ENCODE data around the gene KCNQ5. TPM values are rescaled to one million over a fixed set of nuclear protein-coding genes. Genes with fewer than 3 reads are reported as not detected.

KCNQ5 gene
- total RNA-seq, 1 experiment from 2014 or later, result 9.4 TPM

DNA sequence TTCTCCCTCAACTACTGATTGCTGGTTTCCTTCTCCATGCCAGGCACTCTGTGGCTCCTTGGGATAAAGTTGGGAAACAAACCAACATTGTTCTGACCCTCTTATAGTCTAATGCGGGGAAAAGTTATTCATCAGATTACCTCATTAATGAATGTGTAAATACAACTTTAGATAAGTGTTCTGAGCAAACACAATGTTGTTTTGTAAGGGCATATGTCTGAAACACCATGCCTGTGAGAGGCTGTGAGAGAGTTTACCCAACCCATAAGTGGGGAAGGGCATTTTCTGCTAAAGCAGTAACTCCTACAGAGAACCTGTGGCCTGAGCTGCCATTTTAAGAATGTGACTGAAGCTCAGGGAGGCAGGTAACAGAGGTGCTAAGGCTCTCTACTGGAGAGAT is 319.9 kb downstream of the KCNQ5 start:
- no TSS peak for BruUV-seq (replicated peaks)
- CTCF ChIA-PET, result no interaction called here
- ATAC-seq, result no peak
- Histone ChIP-seq H3K27ac (ENCODE audit: low read length) (no peak overlapping the region), H3K9me3 (ENCODE audit: control insufficient read depth, insufficient read depth, low read depth, low read length) (no peaks in the 10 kb centered on the region), H3K27me3 (ENCODE audit: control insufficient read depth, insufficient read depth, low read length) (no peaks in the 10 kb centered on the region), H3K4me3 (ENCODE audit: low read depth in 2 of 2, low read length in 2 of 2) (no peak overlapping the region), H3K36me3 (ENCODE audit: control insufficient read depth, insufficient read depth, low read length) (no peaks in the 10 kb centered on the region), H3K4me1 (ENCODE audit: control insufficient read depth, insufficient read depth, low read length) (no peaks in the 10 kb centered on the region)
- TF ChIP-seq TCF7L2 (IDR thresholded peaks at IDR 0.05; ENCODE audit: low read depth, low read length) (no peak), POLR2AphosphoS5 (IDR thresholded peaks at IDR 0.05; ENCODE audit: low read depth, low read length) (no peak), SIN3A (IDR thresholded peaks at IDR 0.05; ENCODE audit: borderline replicate concordance, insufficient read depth, low read depth, low read length) (no peak)
- TF ChIP-seq, protein P1, sequence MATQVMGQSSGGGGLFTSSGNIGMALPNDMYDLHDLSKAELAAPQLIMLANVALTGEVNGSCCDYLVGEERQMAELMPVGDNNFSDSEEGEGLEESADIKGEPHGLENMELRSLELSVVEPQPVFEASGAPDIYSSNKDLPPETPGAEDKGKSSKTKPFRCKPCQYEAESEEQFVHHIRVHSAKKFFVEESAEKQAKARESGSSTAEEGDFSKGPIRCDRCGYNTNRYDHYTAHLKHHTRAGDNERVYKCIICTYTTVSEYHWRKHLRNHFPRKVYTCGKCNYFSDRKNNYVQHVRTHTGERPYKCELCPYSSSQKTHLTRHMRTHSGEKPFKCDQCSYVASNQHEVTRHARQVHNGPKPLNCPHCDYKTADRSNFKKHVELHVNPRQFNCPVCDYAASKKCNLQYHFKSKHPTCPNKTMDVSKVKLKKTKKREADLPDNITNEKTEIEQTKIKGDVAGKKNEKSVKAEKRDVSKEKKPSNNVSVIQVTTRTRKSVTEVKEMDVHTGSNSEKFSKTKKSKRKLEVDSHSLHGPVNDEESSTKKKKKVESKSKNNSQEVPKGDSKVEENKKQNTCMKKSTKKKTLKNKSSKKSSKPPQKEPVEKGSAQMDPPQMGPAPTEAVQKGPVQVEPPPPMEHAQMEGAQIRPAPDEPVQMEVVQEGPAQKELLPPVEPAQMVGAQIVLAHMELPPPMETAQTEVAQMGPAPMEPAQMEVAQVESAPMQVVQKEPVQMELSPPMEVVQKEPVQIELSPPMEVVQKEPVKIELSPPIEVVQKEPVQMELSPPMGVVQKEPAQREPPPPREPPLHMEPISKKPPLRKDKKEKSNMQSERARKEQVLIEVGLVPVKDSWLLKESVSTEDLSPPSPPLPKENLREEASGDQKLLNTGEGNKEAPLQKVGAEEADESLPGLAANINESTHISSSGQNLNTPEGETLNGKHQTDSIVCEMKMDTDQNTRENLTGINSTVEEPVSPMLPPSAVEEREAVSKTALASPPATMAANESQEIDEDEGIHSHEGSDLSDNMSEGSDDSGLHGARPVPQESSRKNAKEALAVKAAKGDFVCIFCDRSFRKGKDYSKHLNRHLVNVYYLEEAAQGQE (IDR thresholded peaks at IDR 0.05; ENCODE audit: insufficient read depth in 1 of 2, low read depth in 2 of 2, low read length in 1 of 2), result no peak
- TF ChIP-seq, protein P2, sequence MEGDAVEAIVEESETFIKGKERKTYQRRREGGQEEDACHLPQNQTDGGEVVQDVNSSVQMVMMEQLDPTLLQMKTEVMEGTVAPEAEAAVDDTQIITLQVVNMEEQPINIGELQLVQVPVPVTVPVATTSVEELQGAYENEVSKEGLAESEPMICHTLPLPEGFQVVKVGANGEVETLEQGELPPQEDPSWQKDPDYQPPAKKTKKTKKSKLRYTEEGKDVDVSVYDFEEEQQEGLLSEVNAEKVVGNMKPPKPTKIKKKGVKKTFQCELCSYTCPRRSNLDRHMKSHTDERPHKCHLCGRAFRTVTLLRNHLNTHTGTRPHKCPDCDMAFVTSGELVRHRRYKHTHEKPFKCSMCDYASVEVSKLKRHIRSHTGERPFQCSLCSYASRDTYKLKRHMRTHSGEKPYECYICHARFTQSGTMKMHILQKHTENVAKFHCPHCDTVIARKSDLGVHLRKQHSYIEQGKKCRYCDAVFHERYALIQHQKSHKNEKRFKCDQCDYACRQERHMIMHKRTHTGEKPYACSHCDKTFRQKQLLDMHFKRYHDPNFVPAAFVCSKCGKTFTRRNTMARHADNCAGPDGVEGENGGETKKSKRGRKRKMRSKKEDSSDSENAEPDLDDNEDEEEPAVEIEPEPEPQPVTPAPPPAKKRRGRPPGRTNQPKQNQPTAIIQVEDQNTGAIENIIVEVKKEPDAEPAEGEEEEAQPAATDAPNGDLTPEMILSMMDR (IDR thresholded peaks at IDR 0.05), result no peak
- intact Hi-C loops (cut with micrococcal nuclease; ENCODE audit: unreplicated experiment) (no loop called here), in situ Hi-C loops (cut with HindIII; ENCODE audit: low pct_unique_long_range_greater_than_20kb, low sequenced_read_pairs) (no loop called here)
- no peak for DNase-seq (ENCODE audit: low read depth, low spot score)
- POLR2A ChIA-PET, result no interaction called here

DNA sequence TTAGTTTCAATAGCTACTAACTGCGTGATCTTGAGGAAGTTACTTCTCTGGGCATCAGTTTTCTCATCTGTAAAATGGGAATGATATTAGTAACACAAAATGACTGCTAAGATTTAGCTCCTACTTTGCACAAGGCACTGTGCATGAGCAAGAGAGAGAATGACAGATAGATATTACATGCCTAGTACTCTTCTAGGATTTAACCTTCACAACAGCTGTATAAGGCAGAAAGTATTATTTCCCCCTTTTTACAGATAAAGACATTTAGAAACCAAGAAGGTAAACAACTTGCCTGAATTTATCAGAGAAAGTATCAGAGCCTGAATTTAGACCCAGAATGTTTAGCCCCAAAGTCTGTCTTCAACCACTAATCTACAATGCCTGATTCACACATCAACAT is 321.8 kb downstream of the KCNQ5 start:
- intact Hi-C loops (cut with micrococcal nuclease; ENCODE audit: unreplicated experiment), result no loop called here
- in situ Hi-C loops (cut with HindIII; ENCODE audit: low pct_unique_long_range_greater_than_20kb, low sequenced_read_pairs), result no loop called here
- ATAC-seq (no peak), DNase-seq (ENCODE audit: low read depth, low spot score) (no peak)
- Histone ChIP-seq H3K27me3 (ENCODE audit: control insufficient read depth, insufficient read depth, low read length) (no peaks in the 10 kb centered on the region), H3K4me3 (ENCODE audit: low read depth in 2 of 2, low read length in 2 of 2) (no peak overlapping the region), H3K36me3 (ENCODE audit: control insufficient read depth, insufficient read depth, low read length) (no peaks in the 10 kb centered on the region), H3K9me3 (ENCODE audit: control insufficient read depth, insufficient read depth, low read depth, low read length) (no peaks in the 10 kb centered on the region), H3K4me1 (ENCODE audit: control insufficient read depth, insufficient read depth, low read length) (no peaks in the 10 kb centered on the region; the same call in 1 of the 2 replicates), H3K27ac (ENCODE audit: low read length) (no peak overlapping the region)
- TF ChIP-seq TCF7L2 (IDR thresholded peaks at IDR 0.05; ENCODE audit: low read depth, low read length) (no peak), POLR2AphosphoS5 (IDR thresholded peaks at IDR 0.05; ENCODE audit: low read depth, low read length) (no peak), SIN3A (IDR thresholded peaks at IDR 0.05; ENCODE audit: borderline replicate concordance, insufficient read depth, low read depth, low read length) (no peak)
- TF ChIP-seq, protein P1 (IDR thresholded peaks at IDR 0.05; ENCODE audit: insufficient read depth in 1 of 2, low read depth in 2 of 2, low read length in 1 of 2), result no peak
- TF ChIP-seq, protein P2 (IDR thresholded peaks at IDR 0.05), result no peak
- ChIA-PET CTCF (no interaction called here), POLR2A (no interaction called here)
- no TSS peak for BruUV-seq (replicated peaks)

All from Panc1 (cell line).